SU-DHL-6 (cell line): ENCODE data around the gene KCNJ4.
A peak's percentile ranks its signal among the peaks of the same experiment; 100 is the strongest.

Experiments used
- H2AFZ ChIP-seq: fragments of 200-600 bp; sonication (generic); 2 replicates; pipeline ENCODE4 v1.6.1; 2014; ENCODE audit warnings: low read depth, mild to moderate bottlenecking, moderate library complexity, mixed read lengths, antibody characterized with exemption, low read length; ENCODE audit not compliant: severe bottlenecking
- H3F3A ChIP-seq: fragments of 200-600 bp; shearing (Covaris generic); 2 replicates; pipeline ENCODE4 v1.6.0; 2016; ENCODE audit warnings: antibody characterized with exemption, mild to moderate bottlenecking; ENCODE audit not compliant: insufficient read depth
- H3K27ac ChIP-seq: fragments of 200-600 bp; sonication (generic); 2 replicates; pipeline ENCODE4 v1.5.1; 2016; ENCODE audit warnings: low read depth, mild to moderate bottlenecking, low read length, moderate library complexity, mixed read lengths
- H3K27me3 ChIP-seq: fragments of 200-600 bp; sonication (generic), shearing (Covaris generic); 2 replicates; pipeline ENCODE4 v1.6.0; 2014; ENCODE audit warnings: mild to moderate bottlenecking, low read length
- H3K36me3 ChIP-seq: fragments of 200-600 bp; sonication (generic); 2 replicates; pipeline ENCODE4 v1.6.1; 2014; ENCODE audit warnings: mild to moderate bottlenecking, low read length, mixed read lengths
- H3K4me2 ChIP-seq: fragments of 300-600, 200-600 bp; shearing (Covaris generic), sonication (generic); 2 replicates; pipeline ENCODE4 v1.6.0; 2014; ENCODE audit warnings: low read length, low read depth, mild to moderate bottlenecking; ENCODE audit not compliant: poor library complexity, severe bottlenecking
- H3K4me3 ChIP-seq: fragments of 200-600 bp; sonication (generic); 2 replicates; pipeline ENCODE4 v1.5.1; 2014; ENCODE audit warnings: antibody characterized with exemption, low read length, mild to moderate bottlenecking, mixed read lengths; ENCODE audit not compliant: insufficient read depth, poor library complexity, severe bottlenecking
- H3K79me2 ChIP-seq: fragments of 200-600 bp; sonication (generic); 2 replicates; pipeline ENCODE4 v1.6.1; 2014; ENCODE audit warnings: mild to moderate bottlenecking, low read length, moderate library complexity; ENCODE audit not compliant: insufficient read depth
- H3K9ac ChIP-seq: fragments of 200-600 bp; sonication (generic); 2 replicates; pipeline ENCODE4 v1.7.0; 2014; ENCODE audit warnings: mild to moderate bottlenecking, low read length
- H3K9me2 ChIP-seq: fragments of 200-600 bp; sonication (generic); replicated peaks from 2 replicates; pipeline ENCODE4 v1.6.1; 2014; ENCODE audit warnings: low read length; ENCODE audit not compliant: insufficient read depth
- H3K9me3 ChIP-seq: fragments of 200-600 bp; sonication (generic); 2 replicates; pipeline ENCODE4 v1.6.1; 2014; ENCODE audit warnings: low read length, mixed read lengths; ENCODE audit not compliant: insufficient read depth
- H4K20me1 ChIP-seq: fragments of 200-600 bp; sonication (generic); 2 replicates; pipeline ENCODE4 v1.6.1; 2014; ENCODE audit warnings: low read depth, mild to moderate bottlenecking, antibody characterized with exemption, low read length, moderate library complexity, mixed read lengths
- EZH2phosphoT487 ChIP-seq: fragments of 200-600 bp; sonication (generic), shearing (Covaris generic); conservative IDR thresholded peaks from 2 replicates; pipeline ENCODE4 v1.6.1; 2018; ENCODE audit warnings: mild to moderate bottlenecking, antibody characterized with exemption, low read length, moderate library complexity, mixed read lengths
- TF ChIP-seq, protein P1 (sequence below): fragments of 200-600 bp; sonication (generic); IDR thresholded peaks from one replicate; pipeline ENCODE4 v1.5.1; 2017; ENCODE audit warnings: antibody characterized with exemption, mild to moderate bottlenecking, low read length, moderate library complexity; ENCODE audit not compliant: insufficient read depth, poor library complexity, severe bottlenecking

KCNJ4 gene

GRCh38 chr22:38455076-38455529, at the start of gene KCNJ4:
KCNJ4 (minus strand) TSS chr22:38455199; CDS start chr22:38428132, 27,067 bp downstream.
- no peaks in the 10 kb centered on the region for H3F3A ChIP-seq
- no peaks in the 10 kb centered on the region for H3K27me3 ChIP-seq
- TF ChIP-seq, protein P1, sequence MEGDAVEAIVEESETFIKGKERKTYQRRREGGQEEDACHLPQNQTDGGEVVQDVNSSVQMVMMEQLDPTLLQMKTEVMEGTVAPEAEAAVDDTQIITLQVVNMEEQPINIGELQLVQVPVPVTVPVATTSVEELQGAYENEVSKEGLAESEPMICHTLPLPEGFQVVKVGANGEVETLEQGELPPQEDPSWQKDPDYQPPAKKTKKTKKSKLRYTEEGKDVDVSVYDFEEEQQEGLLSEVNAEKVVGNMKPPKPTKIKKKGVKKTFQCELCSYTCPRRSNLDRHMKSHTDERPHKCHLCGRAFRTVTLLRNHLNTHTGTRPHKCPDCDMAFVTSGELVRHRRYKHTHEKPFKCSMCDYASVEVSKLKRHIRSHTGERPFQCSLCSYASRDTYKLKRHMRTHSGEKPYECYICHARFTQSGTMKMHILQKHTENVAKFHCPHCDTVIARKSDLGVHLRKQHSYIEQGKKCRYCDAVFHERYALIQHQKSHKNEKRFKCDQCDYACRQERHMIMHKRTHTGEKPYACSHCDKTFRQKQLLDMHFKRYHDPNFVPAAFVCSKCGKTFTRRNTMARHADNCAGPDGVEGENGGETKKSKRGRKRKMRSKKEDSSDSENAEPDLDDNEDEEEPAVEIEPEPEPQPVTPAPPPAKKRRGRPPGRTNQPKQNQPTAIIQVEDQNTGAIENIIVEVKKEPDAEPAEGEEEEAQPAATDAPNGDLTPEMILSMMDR = no peak
- TF ChIP-seq EZH2phosphoT487 = no peak

DNA sequence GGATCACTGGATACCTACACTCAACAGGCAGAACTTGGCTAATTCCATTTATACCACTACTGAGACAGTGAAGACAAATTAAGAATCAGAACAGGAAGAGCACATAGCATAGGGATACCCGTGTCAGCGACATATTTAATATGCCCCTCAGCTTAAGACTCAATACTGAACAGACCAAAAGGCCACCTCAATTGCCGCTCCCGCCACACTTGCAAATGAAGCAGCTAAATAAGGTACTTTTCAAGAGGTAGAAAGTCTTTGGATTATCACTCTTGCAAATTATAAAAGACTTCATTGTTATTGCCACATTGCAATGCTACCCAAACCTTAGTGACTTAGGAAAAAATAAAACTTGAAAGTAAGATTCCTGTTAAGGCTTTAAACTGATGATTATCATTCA, 48.0 kb upstream of the KCNJ4 start:
- peak overlapping the region; percentile 94; the same call in 1 of the 2 replicates for H3K9ac ChIP-seq

More at GRCh38 chr22:38455076-38455529, at the start of gene KCNJ4:
- no peak within 1 kb of the TSS for H2AFZ ChIP-seq
- H3K4me3 ChIP-seq = no peak within 1 kb of the TSS
- H3K36me3 ChIP-seq = no peaks in the 10 kb centered on the region
- H3K27ac ChIP-seq = no peak within 1 kb of the TSS
- H3K9me3 ChIP-seq = no peaks in the 10 kb centered on the region
- peak within 1 kb of the TSS; percentile 27; the same call in 1 of the 2 replicates for H3K9ac ChIP-seq
- no peaks in the 10 kb centered on the region for H4K20me1 ChIP-seq
- no peaks in the 10 kb centered on the region for H3K9me2 ChIP-seq
- H3K79me2 ChIP-seq = no peaks in the 10 kb centered on the region
- H3K4me2 ChIP-seq = peak within 1 kb of the TSS; percentile 37

DNA sequence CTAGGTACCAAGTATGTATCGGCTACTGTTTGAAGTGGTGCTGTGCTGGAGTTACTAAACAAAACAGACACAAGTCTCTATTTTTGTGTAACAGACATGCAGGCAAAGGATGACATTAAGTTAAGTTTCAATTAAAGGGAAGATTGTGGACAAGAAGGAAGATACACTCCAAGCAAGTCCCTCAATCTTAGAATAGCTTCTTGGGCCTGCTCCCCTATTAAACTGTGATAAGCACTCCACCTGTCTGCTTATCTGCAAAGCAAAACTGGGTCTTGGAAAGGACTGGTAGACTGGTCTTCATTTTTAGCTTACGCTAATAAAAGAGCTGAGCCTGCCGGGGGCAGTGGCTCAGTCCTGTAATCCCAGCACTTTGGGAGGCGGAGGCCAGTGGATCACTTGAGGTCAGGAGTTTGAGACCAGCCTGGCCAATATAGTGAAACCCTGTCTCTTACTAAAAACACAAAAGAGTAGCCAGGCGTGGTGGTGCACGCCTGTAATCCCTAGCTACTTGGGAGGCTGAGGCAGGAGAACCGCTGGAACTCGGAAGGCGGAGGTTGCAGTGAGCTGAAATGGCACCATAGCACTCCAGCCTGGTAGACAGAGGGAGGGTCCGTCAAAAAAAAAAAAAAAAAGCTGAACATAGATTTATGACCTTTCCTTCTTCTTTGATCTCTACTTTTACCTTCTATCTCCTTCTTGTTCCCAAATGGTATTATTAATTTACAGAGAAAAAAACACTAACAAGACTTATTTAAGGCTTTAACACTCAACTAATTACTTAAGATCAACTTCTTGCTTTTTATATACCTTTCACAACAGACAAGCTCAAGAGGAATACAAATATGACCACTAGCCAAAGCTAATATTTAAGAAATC, 47.0 kb upstream of the KCNJ4 start:
- Histone ChIP-seq H4K20me1 (peaks cover 48% of the 10 kb centered on the region), H3K79me2 (peaks cover 82% of the 10 kb centered on the region), H3K9me2 (no peaks in the 10 kb centered on the region), H3F3A (peaks cover 19% of the 10 kb centered on the region; the same call in 1 of the 2 replicates), H3K27ac (no peak overlapping the region), H3K9me3 (no peaks in the 10 kb centered on the region), H3K27me3 (no peaks in the 10 kb centered on the region), H2AFZ (no peak overlapping the region), H3K4me3 (no peak overlapping the region), H3K9ac (no peak overlapping the region), H3K4me2 (peak overlapping the region; percentile 97), H3K36me3 (peaks cover 54% of the 10 kb centered on the region)
- TF ChIP-seq, protein P1 = no peak
- TF ChIP-seq EZH2phosphoT487 = no peak

More for the DNA sequence above, 48.0 kb upstream of the KCNJ4 start:
- peaks cover 77% of the 10 kb centered on the region for H3K79me2 ChIP-seq
- no peak overlapping the region for H2AFZ ChIP-seq
- H3K4me3 ChIP-seq = no peak overlapping the region
- no peaks in the 10 kb centered on the region for H3K27me3 ChIP-seq
- no peaks in the 10 kb centered on the region for H3K9me3 ChIP-seq
- peaks cover 15% of the 10 kb centered on the region; the same call in 1 of the 2 replicates for H3F3A ChIP-seq
- no peaks in the 10 kb centered on the region for H3K9me2 ChIP-seq
- peaks cover 48% of the 10 kb centered on the region for H3K36me3 ChIP-seq
- no peak overlapping the region for H3K27ac ChIP-seq
- H4K20me1 ChIP-seq = peaks cover 44% of the 10 kb centered on the region
- TF ChIP-seq, protein P1 = no peak
- TF ChIP-seq EZH2phosphoT487 = no peak
- H3K4me2 ChIP-seq = peak overlapping the region; percentile 97
